H9 (cell line): Measurements from ENCODE around the gene ASTN1. TPM values are rescaled to one million over a fixed set of nuclear protein-coding genes. Genes with fewer than 3 reads are reported as not detected.

Experiments
- DNase-seq: peaks from one replicate; pipeline ENCODE4 v3.0.0-alpha.2; 2017
- H2AFZ ChIP-seq: one replicate; pipeline ENCODE4 v1.6.1; 2013; ENCODE audit warnings: mild to moderate bottlenecking, low read length, control low read depth, moderate library complexity
- H2AK5ac ChIP-seq: 2 replicates; pipeline ENCODE4 v1.6.1; 2013; ENCODE audit warnings: low read length, control low read depth, mixed read lengths; ENCODE audit not compliant: insufficient read length
- H2BK120ac ChIP-seq: one replicate; pipeline ENCODE4 v1.6.1; 2013; ENCODE audit warnings: low read depth, mild to moderate bottlenecking, low read length, control low read depth, inconsistent platforms; ENCODE audit not compliant: poor library complexity, severe bottlenecking
- H2BK12ac ChIP-seq: 2 replicates; pipeline ENCODE4 v1.6.1; 2013; ENCODE audit warnings: low read length, control low read depth, mixed read lengths, low read depth; ENCODE audit not compliant: insufficient read length
- H2BK15ac ChIP-seq: 2 replicates; pipeline ENCODE4 v1.6.1; 2013; ENCODE audit warnings: low read depth, low read length, control low read depth
- H2BK20ac ChIP-seq: one replicate; pipeline ENCODE4 v1.6.1; 2013; ENCODE audit warnings: low read depth, mild to moderate bottlenecking, low read length, control low read depth, inconsistent platforms; ENCODE audit not compliant: poor library complexity, severe bottlenecking
- H2BK5ac ChIP-seq: 2 replicates; pipeline ENCODE4 v1.6.1; 2013; ENCODE audit warnings: low read length, control low read depth, mixed read lengths; ENCODE audit not compliant: insufficient read length
- H3K14ac ChIP-seq: 2 replicates; pipeline ENCODE4 v1.6.1; 2013; ENCODE audit warnings: low read length, control low read depth; ENCODE audit not compliant: insufficient read depth
- H3K18ac ChIP-seq: 2 replicates; pipeline ENCODE4 v1.6.1; 2013; ENCODE audit warnings: low read depth, mild to moderate bottlenecking, mixed read lengths, low read length, control low read depth; ENCODE audit not compliant: insufficient read length
- H3K23ac ChIP-seq: 2 replicates; pipeline ENCODE4 v1.6.1; 2013; ENCODE audit warnings: low read length, control low read depth, mixed read lengths, low read depth; ENCODE audit not compliant: insufficient read length
- H3K23me2 ChIP-seq: 2 replicates; pipeline ENCODE4 v1.6.1; 2013; ENCODE audit warnings: low read depth, mild to moderate bottlenecking, mixed read lengths, low read length, control low read depth; ENCODE audit not compliant: insufficient read length, poor library complexity, severe bottlenecking
- H3K27ac ChIP-seq: 2 replicates; pipeline ENCODE4 v1.5.1; 2013; ENCODE audit warnings: low read length, control low read depth, mixed read lengths, low read depth; ENCODE audit not compliant: insufficient read length
- H3K27me3 ChIP-seq: 2 replicates; pipeline ENCODE4 v1.6.1; 2013; ENCODE audit warnings: low read length, control low read depth, inconsistent platforms; ENCODE audit not compliant: insufficient read depth
- H3K4ac ChIP-seq: 2 replicates; pipeline ENCODE4 v1.6.1; 2013; ENCODE audit warnings: low read depth, mild to moderate bottlenecking, control low read depth, inconsistent platforms, low read length, moderate library complexity
- H3K4me1 ChIP-seq: 2 replicates; pipeline ENCODE4 v1.6.1; 2013; ENCODE audit warnings: low read length, control low read depth, inconsistent platforms; ENCODE audit not compliant: insufficient read depth
- H3K4me2 ChIP-seq: 2 replicates; pipeline ENCODE4 v1.6.1; 2013; ENCODE audit warnings: low read length, control low read depth, mixed read lengths; ENCODE audit not compliant: insufficient read length, insufficient read depth
- H3K56ac ChIP-seq: 2 replicates; pipeline ENCODE4 v1.6.1; 2013; ENCODE audit warnings: low read depth, mild to moderate bottlenecking, mixed read lengths, low read length, control low read depth; ENCODE audit not compliant: insufficient read length
- H3K79me1 ChIP-seq: 2 replicates; pipeline ENCODE4 v1.6.1; 2013; ENCODE audit warnings: low read depth, mild to moderate bottlenecking, moderate library complexity, low read length, control low read depth, inconsistent platforms; ENCODE audit not compliant: insufficient read depth, poor library complexity, severe bottlenecking
- H3K79me2 ChIP-seq: 2 replicates; pipeline ENCODE4 v1.6.1; 2013; ENCODE audit warnings: low read length, control low read depth, inconsistent platforms; ENCODE audit not compliant: insufficient read depth
- H3K9ac ChIP-seq: 2 replicates; pipeline ENCODE4 v1.6.1; 2013; ENCODE audit warnings: low read length, control low read depth, mixed read lengths; ENCODE audit not compliant: insufficient read length; ENCODE audit errors: extremely low read depth
- H3K9me3 ChIP-seq: one replicate; pipeline ENCODE4 v1.6.1; 2013; ENCODE audit warnings: low read depth, low read length, inconsistent platforms; ENCODE audit not compliant: control insufficient read depth
- H3T11ph ChIP-seq: one replicate; pipeline ENCODE4 v1.6.1; 2013; ENCODE audit warnings: mild to moderate bottlenecking, low read length, control low read depth, inconsistent platforms
- H4K20me1 ChIP-seq: one replicate; pipeline ENCODE4 v1.6.1; 2013; ENCODE audit not compliant: control insufficient read depth, insufficient read length, insufficient read depth
- H4K5ac ChIP-seq: 2 replicates; pipeline ENCODE4 v1.6.1; 2013; ENCODE audit warnings: low read depth, mild to moderate bottlenecking, mixed read lengths, low read length, control low read depth; ENCODE audit not compliant: insufficient read length
- H4K8ac ChIP-seq: replicated peaks from 2 replicates; pipeline ENCODE4 v1.6.1; 2013; ENCODE audit warnings: low read length, control low read depth, mixed read lengths, low read depth; ENCODE audit not compliant: insufficient read length
- H4K91ac ChIP-seq: 2 replicates; pipeline ENCODE4 v1.6.1; 2013; ENCODE audit warnings: low read depth, mild to moderate bottlenecking, moderate library complexity, mixed read lengths, low read length, control low read depth; ENCODE audit not compliant: insufficient read length
- H3K27ac Mint-ChIP-seq, 3 experiments: 2 replicates in 2 of 3; 3 replicates in 1 of 3; pipeline ENCODE4 v1.8.0; 2020 to 2021; ENCODE audit warnings: mixed read lengths in 3 of 3, mild to moderate bottlenecking in 1 of 3, moderate library complexity in 1 of 3
- H3K27me3 Mint-ChIP-seq: 2 replicates; pipeline ENCODE4 v1.8.0; 2021; ENCODE audit warnings: low read depth, mild to moderate bottlenecking, moderate library complexity, mixed read lengths
- H3K36me3 Mint-ChIP-seq, 3 experiments: 2 replicates in 2 of 3; 3 replicates in 1 of 3; pipeline ENCODE4 v1.8.0; 2020 to 2021; ENCODE audit warnings: low read depth in 3 of 3, mixed read lengths in 3 of 3; ENCODE audit not compliant: insufficient read depth in 1 of 3
- H3K4me1 Mint-ChIP-seq, 2 experiments: 2 replicates each; pipeline ENCODE4 v1.8.0; 2020; ENCODE audit warnings: mixed read lengths in 2 of 2
- H3K4me3 Mint-ChIP-seq, 2 experiments: 2 replicates in 1 of 2; 3 replicates in 1 of 2; pipeline ENCODE4 v1.8.0; 2020 to 2021; ENCODE audit warnings: mild to moderate bottlenecking in 2 of 2, mixed read lengths in 2 of 2, moderate library complexity in 1 of 2
- H3K9me3 Mint-ChIP-seq, 2 experiments: 2 replicates in 1 of 2; 3 replicates in 1 of 2; pipeline ENCODE4 v1.8.0; 2020; ENCODE audit warnings: mild to moderate bottlenecking in 2 of 2, mixed read lengths in 2 of 2, moderate library complexity in 1 of 2
- WGBS: extraction: QIAGEN DNeasy Blood & Tissue Kit; methylation state at CpG from one replicate; pipeline ENCODE4 v1.1.7; 2013; ENCODE audit warnings: missing lambda C conversion rate, low lambda C conversion rate, mixed read lengths; ENCODE audit not compliant: insufficient read length; ENCODE audit errors: extremely low coverage; 5-methylcytosine and 5-hydroxymethylcytosine counted together
- total RNA-seq: library from RNA; stranded (reverse); gene quantifications from 2 replicates; pipeline ENCODE4 v1.2.1, GENCODE V29; 2021
- TF ChIP-seq, protein P1 (sequence below): fragments of 200-600 bp; sonication (generic); conservative IDR thresholded peaks from 3 replicates; pipeline ENCODE4 v1.8.0; 2021; ENCODE audit warnings: antibody characterized with exemption, mild to moderate bottlenecking

ASTN1 gene
- total RNA-seq, 1 experiment from 2014 or later, result 0.98 TPM

DNA sequence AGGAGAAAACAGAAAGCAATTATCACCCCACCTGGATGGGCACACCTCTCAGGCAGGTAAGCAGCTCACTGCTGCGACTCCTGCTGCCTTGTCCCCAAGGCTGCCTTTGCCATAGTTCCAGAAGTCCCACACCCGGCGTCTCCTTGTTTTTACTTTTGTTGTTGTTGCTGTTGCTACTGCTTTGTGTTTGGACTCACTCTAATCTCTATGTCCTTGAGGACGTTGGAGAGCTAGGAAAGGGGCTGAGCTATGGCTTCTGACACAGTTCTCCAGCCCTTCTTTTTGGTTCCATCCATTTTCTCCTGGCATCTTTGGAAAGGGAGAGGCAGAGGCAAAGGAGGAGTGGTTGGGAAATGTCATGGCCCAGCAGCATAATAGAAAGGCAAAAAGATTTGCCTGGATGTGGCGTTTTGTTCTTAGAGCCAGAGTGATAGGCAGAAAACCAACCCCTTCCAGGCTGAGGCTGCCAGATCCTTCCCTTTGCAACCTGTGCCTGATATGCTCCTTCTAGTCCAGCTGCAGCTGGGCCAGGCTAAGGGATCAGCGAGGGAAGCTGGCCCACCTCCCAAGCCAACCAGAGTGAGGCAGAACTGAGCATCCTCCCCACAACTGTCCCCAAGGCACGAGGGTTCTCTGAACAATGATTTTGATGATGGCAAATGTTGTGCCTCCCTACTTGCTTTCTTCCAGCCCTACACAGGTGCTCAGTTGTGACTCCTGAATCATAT, 270.7 kb downstream of the ASTN1 start:
- Mint-ChIP-seq H3K4me1 (peaks cover 4 to 6% of the 10 kb centered on the region in 2 experiments), H3K27ac (no peak overlapping the region), H3K4me3 (no peak overlapping the region), H3K27me3 (peaks cover 31% of the 10 kb centered on the region), H3K9me3 (no peaks in the 10 kb centered on the region; a peak in 1 of 5 replicates), H3K36me3 (no peaks in the 10 kb centered on the region; a peak in 2 of 7 replicates)
- H3K9me3 ChIP-seq, result no peaks in the 10 kb centered on the region
- no peak overlapping the region for H3K18ac ChIP-seq
- TF ChIP-seq, protein P1, sequence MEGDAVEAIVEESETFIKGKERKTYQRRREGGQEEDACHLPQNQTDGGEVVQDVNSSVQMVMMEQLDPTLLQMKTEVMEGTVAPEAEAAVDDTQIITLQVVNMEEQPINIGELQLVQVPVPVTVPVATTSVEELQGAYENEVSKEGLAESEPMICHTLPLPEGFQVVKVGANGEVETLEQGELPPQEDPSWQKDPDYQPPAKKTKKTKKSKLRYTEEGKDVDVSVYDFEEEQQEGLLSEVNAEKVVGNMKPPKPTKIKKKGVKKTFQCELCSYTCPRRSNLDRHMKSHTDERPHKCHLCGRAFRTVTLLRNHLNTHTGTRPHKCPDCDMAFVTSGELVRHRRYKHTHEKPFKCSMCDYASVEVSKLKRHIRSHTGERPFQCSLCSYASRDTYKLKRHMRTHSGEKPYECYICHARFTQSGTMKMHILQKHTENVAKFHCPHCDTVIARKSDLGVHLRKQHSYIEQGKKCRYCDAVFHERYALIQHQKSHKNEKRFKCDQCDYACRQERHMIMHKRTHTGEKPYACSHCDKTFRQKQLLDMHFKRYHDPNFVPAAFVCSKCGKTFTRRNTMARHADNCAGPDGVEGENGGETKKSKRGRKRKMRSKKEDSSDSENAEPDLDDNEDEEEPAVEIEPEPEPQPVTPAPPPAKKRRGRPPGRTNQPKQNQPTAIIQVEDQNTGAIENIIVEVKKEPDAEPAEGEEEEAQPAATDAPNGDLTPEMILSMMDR, result no peak
- H2BK20ac ChIP-seq, result no peak overlapping the region
- no peak overlapping the region for H3K23ac ChIP-seq
- H3K79me2 ChIP-seq, result no peaks in the 10 kb centered on the region
- H4K5ac ChIP-seq, result no peak overlapping the region
- H3K79me1 ChIP-seq, result no peaks in the 10 kb centered on the region
- no peak overlapping the region for H3K4ac ChIP-seq
- no peak overlapping the region for H3K4me2 ChIP-seq
- no peak overlapping the region for H2AK5ac ChIP-seq
- H2AFZ ChIP-seq, result no peak overlapping the region
- no peak overlapping the region for H3K14ac ChIP-seq
- no peak overlapping the region for H4K8ac ChIP-seq
- no peaks in the 10 kb centered on the region for H3K4me1 ChIP-seq
- H3K27me3 ChIP-seq, result no peaks in the 10 kb centered on the region
- no peak overlapping the region for H3K56ac ChIP-seq
- no peak overlapping the region for H3T11ph ChIP-seq
- no peak overlapping the region for H2BK120ac ChIP-seq
- peaks cover 4% of the 10 kb centered on the region for H3K23me2 ChIP-seq
- H3K9ac ChIP-seq, result no peak overlapping the region
- DNase-seq, result no peak
- no peak overlapping the region for H3K27ac ChIP-seq
- no peak overlapping the region for H2BK12ac ChIP-seq
- H2BK5ac ChIP-seq, result no peak overlapping the region
- no CpG with 5 or more reads among the region's 7 CpGs for WGBS
- no peaks in the 10 kb centered on the region for H4K20me1 ChIP-seq
- no peak overlapping the region for H2BK15ac ChIP-seq
- no peak overlapping the region for H4K91ac ChIP-seq
